HG02678 (cell line): ENCODE results near the gene ANKRD16.
"Not testable (repeated sequence)": the region's sequence is repeated elsewhere in the genome, so short reads cannot be mapped to it uniquely, and the experiment has no call there.

Experiments
- ATAC-seq: cut with Tn5 transposase; IDR thresholded peaks from one replicate; pipeline ENCODE4 v1.9.1; 2021; ENCODE audit warnings: mild to moderate bottlenecking, moderate library complexity; ENCODE audit not compliant: unreplicated experiment

ANKRD16 gene

DNA sequence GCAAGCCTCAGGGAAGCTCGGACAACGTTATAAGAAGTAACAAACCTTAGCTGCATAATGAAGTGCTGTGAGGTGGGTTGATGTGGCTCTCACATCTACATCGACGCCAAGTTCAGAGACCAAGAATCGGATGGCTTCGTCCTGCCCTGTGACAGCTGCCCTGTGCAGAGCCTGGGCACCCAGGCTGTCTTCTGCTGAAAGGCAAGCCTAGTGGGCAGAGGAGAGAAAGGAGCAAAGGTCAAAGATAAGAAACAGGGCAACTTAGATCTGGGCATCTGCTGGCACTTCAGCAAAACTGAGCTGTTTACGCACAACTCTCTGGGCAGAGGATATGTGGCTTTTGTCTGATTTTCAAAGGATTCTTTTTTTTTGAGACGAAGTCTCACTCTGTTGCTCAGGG lies 6.7 kb downstream of the ANKRD16 start:
- no peak for ATAC-seq

DNA sequence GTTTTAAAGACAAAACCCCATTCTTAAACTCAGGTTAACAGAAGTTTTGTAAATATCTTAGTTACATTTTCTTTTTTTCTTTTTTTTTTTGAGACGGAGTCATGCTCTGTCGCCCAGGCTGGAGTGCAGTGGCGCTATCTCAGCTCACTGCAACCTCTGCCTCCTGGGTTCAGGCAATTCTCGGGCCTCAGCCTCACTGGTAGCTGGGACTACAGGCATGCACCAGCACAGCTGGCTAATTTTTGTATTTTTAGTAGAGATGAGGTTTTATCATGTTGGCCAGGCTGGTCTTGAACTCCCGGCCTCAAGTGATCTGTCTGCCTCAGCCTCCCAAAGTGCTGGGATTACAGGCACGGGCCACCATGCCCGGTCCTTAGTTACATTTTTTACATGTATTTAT lies 12.7 kb downstream of the ANKRD16 start:
- not testable (repeated sequence) for ATAC-seq

GRCh38 chr10:5876181-5876768 lies 13.4 kb downstream of the ANKRD16 start:
- no peak for ATAC-seq

DNA sequence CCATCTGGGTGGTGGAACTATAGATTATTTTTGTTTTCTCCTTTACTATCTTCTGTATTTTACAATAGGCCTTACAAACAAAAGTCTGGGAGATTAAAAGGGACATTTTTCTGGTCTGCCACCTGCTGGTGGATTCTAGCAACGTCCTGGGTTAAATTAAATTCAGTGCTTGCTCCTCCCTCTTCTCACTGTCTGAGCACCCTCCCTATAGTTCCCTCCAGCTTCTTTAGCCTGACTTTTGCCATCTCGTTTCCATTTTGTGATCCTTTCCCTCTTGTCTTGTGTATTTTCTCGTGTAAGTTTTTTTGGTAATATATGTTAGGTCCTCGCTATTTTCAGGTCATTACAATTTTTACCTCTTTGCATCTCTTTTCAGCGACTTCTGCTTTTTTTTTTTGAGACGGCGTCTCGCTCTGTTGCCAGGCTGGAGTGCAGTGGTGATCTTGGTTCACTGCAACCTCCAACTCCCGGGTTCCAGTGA lies 16.1 kb downstream of the ANKRD16 start:
- ATAC-seq = peak; percentile 89

DNA sequence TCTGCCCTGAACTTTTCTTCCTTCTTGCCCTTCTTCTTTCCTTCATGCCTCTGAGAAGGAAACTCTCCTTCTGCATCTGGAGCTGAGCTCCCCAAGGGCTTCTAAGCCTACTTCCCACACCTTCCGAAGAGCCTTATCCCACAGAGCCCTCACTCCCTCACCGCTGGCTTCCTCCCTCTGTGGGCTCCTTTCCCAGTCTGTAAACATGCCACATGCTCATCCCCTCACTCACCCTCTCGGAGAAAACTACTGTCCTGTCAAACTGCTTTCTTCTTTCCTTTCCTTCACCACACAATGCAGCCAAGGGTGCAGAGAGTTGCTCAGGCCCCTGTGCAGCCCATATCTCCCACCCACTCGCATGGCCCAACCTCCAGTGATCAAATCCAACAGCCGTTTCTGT lies 18.1 kb downstream of the ANKRD16 start:
- no peak for ATAC-seq

GRCh38 chr10:5869156-5869555 lies 20.5 kb downstream of the ANKRD16 start:
- ATAC-seq = no peak

- not testable (repeated sequence) for ATAC-seq
Observed at GRCh38 chr10:5868383-5868782, 21.3 kb downstream of the ANKRD16 start.

DNA sequence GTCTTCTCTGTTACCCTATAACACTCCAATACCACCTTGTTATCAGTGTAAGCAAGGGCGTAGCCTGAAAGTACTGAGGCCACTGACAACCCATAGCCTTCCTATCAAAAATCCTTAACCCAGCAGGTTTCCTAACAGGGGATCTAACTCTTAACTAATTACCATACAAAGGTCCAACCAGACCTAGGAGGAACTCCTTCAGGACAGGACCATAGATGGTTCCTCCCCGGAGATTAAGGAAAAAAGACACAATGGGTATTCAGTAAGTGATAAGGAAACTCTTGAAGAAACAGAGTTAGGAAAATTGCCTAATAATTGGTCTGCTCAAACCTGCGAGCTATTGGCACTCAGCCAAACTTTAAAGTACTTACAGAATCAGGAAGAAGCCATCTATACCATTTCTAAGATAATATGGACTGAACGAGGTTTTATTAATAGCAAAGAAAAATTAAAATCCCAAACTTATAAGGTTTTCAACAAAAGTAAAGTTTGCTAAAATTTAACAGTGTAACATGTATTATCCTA lies 22.5 kb downstream of the ANKRD16 start:
- not testable (repeated sequence) for ATAC-seq

DNA sequence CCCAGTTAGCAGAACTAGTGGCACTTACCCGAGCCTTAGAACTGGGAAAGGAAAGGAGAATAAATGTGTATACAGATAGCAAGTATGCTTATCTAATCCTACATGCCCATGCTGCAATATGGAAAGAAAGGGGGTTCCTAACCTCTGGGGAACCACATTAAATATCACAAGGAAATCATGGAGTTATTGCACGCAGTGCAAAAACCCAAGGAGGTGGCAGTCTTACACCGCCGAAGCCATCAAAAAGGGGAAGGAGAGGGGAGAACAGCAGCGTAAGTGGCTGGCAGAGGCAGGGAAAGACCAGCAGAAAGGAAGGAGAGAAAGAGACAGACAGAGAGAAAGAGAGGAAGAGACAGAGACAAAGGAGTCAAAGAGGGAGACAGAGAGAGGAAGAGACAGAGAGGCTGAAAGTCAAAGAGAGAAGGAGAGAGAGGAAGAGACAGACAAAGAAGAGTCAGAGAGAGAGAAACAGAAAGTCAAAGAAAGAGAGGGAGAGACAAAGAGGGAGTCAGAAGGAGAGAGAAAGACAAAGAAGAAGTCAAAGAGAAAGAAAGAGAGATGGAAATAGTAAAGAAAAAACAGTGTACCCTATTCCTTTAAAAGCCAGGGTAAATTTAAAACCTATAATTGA lies 23.1 kb downstream of the ANKRD16 start:
- not testable (repeated sequence) for ATAC-seq

- not testable (repeated sequence) for ATAC-seq
Observed at GRCh38 chr10:5862981-5863685, 26.6 kb downstream of the ANKRD16 start.

- ATAC-seq = peak; percentile 95
Observed at GRCh38 chr10:5862360-5862961, 27.2 kb downstream of the ANKRD16 start.

- no peak for ATAC-seq
Observed at GRCh38 chr10:5860066-5860465, 29.6 kb downstream of the ANKRD16 start.

DNA sequence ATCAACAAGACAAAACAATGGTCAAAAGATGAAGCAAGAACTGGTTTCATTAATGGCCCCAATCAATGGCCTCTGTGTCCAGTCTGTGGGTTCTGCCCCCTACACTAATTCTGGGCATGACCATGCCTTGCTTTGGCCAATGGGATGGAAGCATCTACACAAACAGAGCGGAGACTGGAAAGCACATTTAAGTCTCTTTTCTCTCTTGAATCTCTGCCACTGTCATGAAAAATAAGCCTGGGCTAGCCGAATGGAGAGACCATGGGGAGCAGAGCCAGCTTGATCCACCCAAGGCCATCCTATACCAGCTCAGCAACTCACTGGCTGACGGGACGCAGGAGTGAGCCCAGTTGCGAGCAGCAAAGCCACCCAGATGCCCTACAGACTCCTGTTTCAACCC lies 30.9 kb downstream of the ANKRD16 start:
- ATAC-seq = no peak

DNA sequence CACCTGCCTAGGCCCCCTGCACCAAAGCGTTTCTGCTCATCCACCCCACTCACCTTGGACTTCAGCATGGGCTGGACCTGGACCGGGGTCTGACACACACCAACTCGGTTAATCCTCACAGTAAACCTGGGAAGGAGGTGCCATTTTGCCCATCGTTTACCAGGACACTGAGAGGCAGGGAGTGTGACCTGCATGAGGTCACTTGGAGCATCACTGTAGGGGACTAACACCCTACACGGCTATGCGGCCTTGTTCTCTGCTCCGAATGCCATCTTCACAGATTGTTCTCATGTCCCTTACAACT lies 33.0 kb downstream of the ANKRD16 start:
- no peak for ATAC-seq

DNA sequence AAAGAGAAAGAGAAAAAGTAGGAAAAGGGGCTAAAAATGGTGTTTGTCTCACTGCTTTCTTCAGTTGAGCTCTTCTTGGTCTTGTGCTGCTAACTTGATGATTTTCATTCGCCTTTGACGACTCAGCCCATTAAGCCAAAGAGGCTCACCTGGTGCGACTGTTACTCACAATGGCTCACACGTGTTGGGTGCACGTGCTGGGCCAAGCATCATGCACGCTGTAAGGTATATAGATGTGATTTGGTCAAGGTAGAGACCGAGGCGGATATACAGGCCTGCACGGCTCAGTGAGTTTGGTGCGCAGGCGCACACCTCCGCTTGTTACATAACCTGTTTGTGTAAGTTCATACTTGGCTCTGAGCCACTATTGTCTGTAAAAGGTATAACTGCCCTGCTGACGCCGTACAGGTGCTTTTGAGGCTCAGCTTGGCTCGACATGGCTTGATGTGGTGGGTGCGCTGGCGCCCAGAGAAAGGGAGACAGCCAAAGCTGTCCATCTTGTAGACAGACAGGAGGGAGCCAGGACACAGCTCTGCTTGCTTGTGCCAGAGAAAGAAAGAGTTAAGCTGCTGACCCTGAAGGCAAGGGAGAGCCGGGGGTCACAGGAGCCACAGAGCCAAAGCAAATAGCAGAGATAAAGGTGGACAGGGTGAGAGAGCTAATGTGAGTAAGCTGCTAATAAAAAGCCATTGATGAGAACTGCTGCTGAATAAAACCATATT lies 33.6 kb downstream of the ANKRD16 start:
- ATAC-seq = no peak

DNA sequence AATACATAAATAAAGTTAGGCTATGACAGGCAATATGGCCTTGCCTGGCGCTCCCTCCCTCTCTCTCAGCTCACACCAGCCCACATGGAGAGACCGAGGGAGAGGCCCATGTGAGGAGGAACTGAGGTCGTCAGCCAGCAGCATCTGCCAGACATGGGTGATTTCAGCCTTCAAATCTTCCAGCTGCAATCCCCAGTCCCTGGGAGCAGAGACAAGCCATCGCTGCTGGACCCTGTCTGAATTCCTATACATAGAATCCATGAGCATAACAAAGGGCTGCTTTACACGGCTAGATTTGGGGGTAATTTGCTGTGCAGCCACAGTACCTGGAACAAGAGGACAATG lies 35.6 kb downstream of the ANKRD16 start:
- no peak for ATAC-seq

GRCh38 chr10:5846667-5847066 lies 43.0 kb downstream of the ANKRD16 start:
- not testable (repeated sequence) for ATAC-seq

- no peak for ATAC-seq
Observed at GRCh38 chr10:5844345-5845055, 45.2 kb downstream of the ANKRD16 start.

GRCh38 chr10:5843686-5844344 lies 45.9 kb downstream of the ANKRD16 start:
- ATAC-seq = no peak

DNA sequence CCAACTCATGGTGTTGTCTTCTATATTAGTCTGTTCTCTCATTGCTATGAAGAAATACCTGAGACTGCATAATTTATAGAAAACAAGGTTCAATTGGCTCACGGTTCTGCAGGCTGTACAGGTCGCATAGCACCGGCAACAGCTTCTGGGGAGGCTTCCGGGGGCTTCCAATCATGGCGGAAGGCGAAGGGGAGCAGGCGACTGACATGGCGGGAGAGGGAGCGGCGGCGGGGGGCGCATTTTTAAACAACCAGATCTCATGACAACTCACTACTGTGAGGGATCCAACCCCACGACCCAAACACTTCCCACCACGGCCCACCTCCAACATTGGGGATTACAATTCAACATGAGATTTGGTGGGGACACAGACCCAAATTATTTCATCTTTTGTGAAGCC lies 47.7 kb downstream of the ANKRD16 start:
- no peak for ATAC-seq
